ENCODE data around the gene SBF2. TPM values are rescaled to one million over a fixed set of nuclear protein-coding genes. Genes with fewer than 3 reads are reported as not detected.

The SBF2 gene
- total RNA-seq, 2 donors from 2014 or later: 22.8 to 23.9 TPM

- Histone ChIP-seq H3K36me3 (no peaks in the 10 kb centered on the region), H3K9me3 (no peaks in the 10 kb centered on the region), H3K27ac (no peak overlapping the region), H3K4me1 (no peaks in the 10 kb centered on the region), H3K27me3 (no peaks in the 10 kb centered on the region), H3K4me3 (no peak overlapping the region)
- no peak for TF ChIP-seq CTCF (IDR thresholded peaks at IDR 0.05)
- DNase-seq (ENCODE audit: low spot score): no peak
These were observed 267.5 kb downstream of the SBF2 start for GRCh38 chr11:10026514-10026913.

GRCh38 chr11:10023212-10023611 is 270.8 kb downstream of the SBF2 start:
- H3K9me3 ChIP-seq: no peaks in the 10 kb centered on the region
- no peak overlapping the region for H3K4me3 ChIP-seq
- no peaks in the 10 kb centered on the region for H3K27me3 ChIP-seq
- no peak overlapping the region for H3K27ac ChIP-seq
- no peaks in the 10 kb centered on the region for H3K36me3 ChIP-seq
- no peak for TF ChIP-seq CTCF (IDR thresholded peaks at IDR 0.05)
- no peak for DNase-seq (ENCODE audit: low spot score)
- H3K4me1 ChIP-seq: no peaks in the 10 kb centered on the region

GRCh38 chr11:10022764-10023163 is 271.3 kb downstream of the SBF2 start:
- no peak for TF ChIP-seq CTCF (IDR thresholded peaks at IDR 0.05)
- no peak overlapping the region for H3K27ac ChIP-seq
- H3K4me3 ChIP-seq: no peak overlapping the region
- no peak for DNase-seq (ENCODE audit: low spot score)
- no peaks in the 10 kb centered on the region for H3K36me3 ChIP-seq
- no peaks in the 10 kb centered on the region for H3K4me1 ChIP-seq
- H3K27me3 ChIP-seq: no peaks in the 10 kb centered on the region
- no peaks in the 10 kb centered on the region for H3K9me3 ChIP-seq

GRCh38 chr11:10021563-10021962 is 272.5 kb downstream of the SBF2 start:
- DNase-seq (ENCODE audit: low spot score): no peak
- no peak overlapping the region for H3K27ac ChIP-seq
- H3K36me3 ChIP-seq: no peaks in the 10 kb centered on the region
- no peak for TF ChIP-seq CTCF (IDR thresholded peaks at IDR 0.05)
- no peaks in the 10 kb centered on the region for H3K9me3 ChIP-seq
- no peaks in the 10 kb centered on the region for H3K4me1 ChIP-seq
- H3K27me3 ChIP-seq: no peaks in the 10 kb centered on the region
- H3K4me3 ChIP-seq: no peak overlapping the region

- Histone ChIP-seq H3K4me1 (no peaks in the 10 kb centered on the region), H3K36me3 (no peaks in the 10 kb centered on the region), H3K27ac (no peak overlapping the region), H3K9me3 (no peaks in the 10 kb centered on the region), H3K4me3 (no peak overlapping the region), H3K27me3 (no peaks in the 10 kb centered on the region)
- DNase-seq (ENCODE audit: low spot score): no peak
- no peak for TF ChIP-seq CTCF (IDR thresholded peaks at IDR 0.05)
These were observed 273.9 kb downstream of the SBF2 start for GRCh38 chr11:10019906-10020682.

GRCh38 chr11:10017911-10018310 is 276.1 kb downstream of the SBF2 start:
- no peaks in the 10 kb centered on the region for H3K27me3 ChIP-seq
- H3K4me1 ChIP-seq: no peaks in the 10 kb centered on the region
- H3K27ac ChIP-seq: no peak overlapping the region
- no peak for TF ChIP-seq CTCF (IDR thresholded peaks at IDR 0.05)
- H3K4me3 ChIP-seq: no peak overlapping the region
- H3K36me3 ChIP-seq: no peaks in the 10 kb centered on the region
- DNase-seq (ENCODE audit: low spot score): no peak
- no peaks in the 10 kb centered on the region for H3K9me3 ChIP-seq
